H1 (cell line): ENCODE measurements around the gene LRBA.

Experiments
- CTCF ChIP-seq, 3 experiments: IDR thresholded peaks; 1 replicate in 2 of 3; 2 replicates in 1 of 3; pipeline versions ENCODE4 v1.5.1 to v1.6.1; 2011; ENCODE audit warnings: low read length in 3 of 3, mild to moderate bottlenecking in 3 of 3, inconsistent platforms in 2 of 3, low read depth in 1 of 3, moderate library complexity in 1 of 3; ENCODE audit not compliant: insufficient read depth in 1 of 3; ENCODE audit errors: control extremely low read depth in 1 of 3
- EP300 ChIP-seq, 2 experiments: IDR thresholded peaks; 1 replicate in 1 of 2; 2 replicates in 1 of 2; pipeline ENCODE4 v1.6.1; 2011 to 2012; ENCODE audit warnings: low read depth in 2 of 2, low read length in 2 of 2, mild to moderate bottlenecking in 2 of 2, borderline replicate concordance in 1 of 2, inconsistent platforms in 1 of 2, moderate library complexity in 1 of 2
- GABPA ChIP-seq: IDR thresholded peaks from 2 replicates; pipeline ENCODE4 v1.6.1; 2011; ENCODE audit warnings: mild to moderate bottlenecking, low read length, moderate library complexity, borderline replicate concordance; ENCODE audit not compliant: insufficient read depth
- POLR2A ChIP-seq, 2 experiments: IDR thresholded peaks; 1 replicate in 1 of 2; 2 replicates in 1 of 2; pipeline ENCODE4 v1.6.1; 2011; ENCODE audit warnings: low read depth in 2 of 2, low read length in 2 of 2, mild to moderate bottlenecking in 2 of 2; ENCODE audit errors: control extremely low read depth in 1 of 2
- TAF1 ChIP-seq: IDR thresholded peaks from 2 replicates; pipeline ENCODE4 v1.6.1; 2011; ENCODE audit warnings: mild to moderate bottlenecking, low read depth, low read length
- YY1 ChIP-seq: IDR thresholded peaks from 2 replicates; pipeline ENCODE4 v1.6.1; 2011; ENCODE audit warnings: low read depth, mild to moderate bottlenecking, low read length

- TF ChIP-seq EP300 (IDR thresholded peaks at IDR 0.05; ENCODE audit: borderline replicate concordance in 1 of 2, low read depth in 2 of 2, low read length in 2 of 2): no peak
- TF ChIP-seq CTCF (IDR thresholded peaks at IDR 0.05; ENCODE audit: control extremely low read depth in 1 of 3, insufficient read depth in 1 of 3, low read depth in 1 of 3, low read length in 3 of 3): peak in 2 of 3 experiments; percentile 33 to 48; a peak in 2 of 4 replicates
- no peak for TF ChIP-seq TAF1
- no peak for TF ChIP-seq YY1
- no peak for TF ChIP-seq POLR2A (IDR thresholded peaks at IDR 0.05; ENCODE audit: control extremely low read depth in 1 of 2, low read depth in 2 of 2, low read length in 2 of 2)
- TF ChIP-seq GABPA: no peak
Observed at GRCh38 chr4:150799207-150799606, 215.9 kb downstream of the LRBA start.
